Right atrium auricular region (tissue), 2 donors: ENCODE data around the gene HEPHL1. TPM values are rescaled to one million over a fixed set of nuclear protein-coding genes. Genes with fewer than 3 reads are reported as not detected.

Experiments used
- DNase-seq: peaks from one replicate; pipeline ENCODE4 v3.0.0-alpha.2; 2019; ENCODE audit warnings: low spot score
- H3K27ac ChIP-seq, 2 donors: fragments of 200-600 bp; sonication (generic); 1 replicate in 1 of 2; 2 replicates in 1 of 2; pipeline ENCODE4 v1.5.1; 2016 to 2019
- H3K27me3 ChIP-seq, 2 donors: fragments of 200-600 bp; sonication (generic); one replicate each; pipeline versions ENCODE4 v1.5.1 to v1.6.0; 2017 to 2019
- H3K36me3 ChIP-seq: fragments of 200-600 bp; sonication (generic); one replicate; pipeline ENCODE4 v1.5.1; 2016
- H3K4me1 ChIP-seq, 2 donors: fragments of 200-600 bp; sonication (generic); one replicate each; pipeline versions ENCODE4 v1.5.1 to v1.6.0; 2017 to 2019
- H3K4me3 ChIP-seq, 2 donors: fragments of 200-600 bp; sonication (generic); 1 replicate in 1 of 2; 2 replicates in 1 of 2; pipeline ENCODE4 v1.5.1; 2017 to 2019; ENCODE audit warnings: mild to moderate bottlenecking in 1 of 2, moderate library complexity in 1 of 2
- H3K9me3 ChIP-seq, 2 donors: fragments of 200-600 bp; sonication (generic); one replicate each; pipeline ENCODE4 v1.5.1; 2019
- total RNA-seq, 2 donors: library from RNA; depleted of rRNA; stranded (reverse); fragments of >200 nt; gene quantifications; one replicate each; pipeline ENCODE4 v1.1.0, GENCODE V29; 2016
- TF ChIP-seq, protein P1 (sequence below), 2 donors: fragments of 200-600 bp; sonication (generic); IDR thresholded peaks; one replicate each; pipeline ENCODE4 v1.5.1; 2019; ENCODE audit warnings: antibody characterized with exemption in 2 of 2

The HEPHL1 gene
- total RNA-seq, 2 donors from 2014 or later: not detected

DNA sequence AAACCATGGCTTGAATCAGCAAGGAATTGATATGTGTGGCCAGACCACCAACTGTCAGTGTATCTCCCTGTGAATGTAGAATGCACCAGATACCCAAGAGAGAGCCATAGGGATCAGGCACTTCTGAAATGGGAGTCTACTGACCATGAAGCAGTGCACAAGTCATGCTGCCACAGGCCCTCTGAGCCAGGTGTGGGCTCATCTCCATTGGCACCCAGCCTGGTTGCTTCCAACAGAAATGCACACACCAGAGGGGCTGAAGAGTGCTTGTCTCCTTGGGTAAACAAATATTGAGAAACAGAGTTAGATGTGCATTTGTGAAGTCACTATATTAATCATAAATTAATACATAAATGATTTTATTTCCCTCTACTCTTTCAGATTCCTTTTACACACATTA, 79.1 kb downstream of the HEPHL1 start:
- TF ChIP-seq, protein P1, sequence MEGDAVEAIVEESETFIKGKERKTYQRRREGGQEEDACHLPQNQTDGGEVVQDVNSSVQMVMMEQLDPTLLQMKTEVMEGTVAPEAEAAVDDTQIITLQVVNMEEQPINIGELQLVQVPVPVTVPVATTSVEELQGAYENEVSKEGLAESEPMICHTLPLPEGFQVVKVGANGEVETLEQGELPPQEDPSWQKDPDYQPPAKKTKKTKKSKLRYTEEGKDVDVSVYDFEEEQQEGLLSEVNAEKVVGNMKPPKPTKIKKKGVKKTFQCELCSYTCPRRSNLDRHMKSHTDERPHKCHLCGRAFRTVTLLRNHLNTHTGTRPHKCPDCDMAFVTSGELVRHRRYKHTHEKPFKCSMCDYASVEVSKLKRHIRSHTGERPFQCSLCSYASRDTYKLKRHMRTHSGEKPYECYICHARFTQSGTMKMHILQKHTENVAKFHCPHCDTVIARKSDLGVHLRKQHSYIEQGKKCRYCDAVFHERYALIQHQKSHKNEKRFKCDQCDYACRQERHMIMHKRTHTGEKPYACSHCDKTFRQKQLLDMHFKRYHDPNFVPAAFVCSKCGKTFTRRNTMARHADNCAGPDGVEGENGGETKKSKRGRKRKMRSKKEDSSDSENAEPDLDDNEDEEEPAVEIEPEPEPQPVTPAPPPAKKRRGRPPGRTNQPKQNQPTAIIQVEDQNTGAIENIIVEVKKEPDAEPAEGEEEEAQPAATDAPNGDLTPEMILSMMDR (IDR thresholded peaks at IDR 0.05): no peak
- Histone ChIP-seq H3K27me3 (no peaks in the 10 kb centered on the region), H3K4me1 (no peaks in the 10 kb centered on the region), H3K9me3 (no peaks in the 10 kb centered on the region), H3K36me3 (no peaks in the 10 kb centered on the region), H3K27ac (no peak overlapping the region), H3K4me3 (no peak overlapping the region)
- DNase-seq: no peak

DNA sequence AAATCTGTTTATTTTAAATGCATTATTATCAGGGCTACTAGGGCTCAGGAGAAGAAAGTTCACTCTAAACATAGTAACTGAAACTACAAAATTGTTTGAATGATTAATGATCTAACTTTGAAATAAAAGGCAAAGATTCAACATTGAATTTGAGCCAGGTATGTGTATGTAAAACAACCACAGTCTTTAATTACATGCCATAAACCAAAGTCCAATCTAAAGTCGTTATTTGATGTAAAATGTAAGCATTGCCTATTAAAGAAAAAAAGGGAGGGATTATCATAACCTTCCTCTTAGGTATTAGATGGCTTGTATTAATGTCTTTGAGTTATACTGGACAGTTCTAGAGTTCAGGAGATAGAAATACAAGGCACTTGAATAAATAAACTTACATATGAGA, 82.3 kb downstream of the HEPHL1 start:
- H3K9me3 ChIP-seq: peaks cover 0 to under 1% of the 10 kb centered on the region in 2 donors
- no peaks in the 10 kb centered on the region for H3K4me1 ChIP-seq

DNA sequence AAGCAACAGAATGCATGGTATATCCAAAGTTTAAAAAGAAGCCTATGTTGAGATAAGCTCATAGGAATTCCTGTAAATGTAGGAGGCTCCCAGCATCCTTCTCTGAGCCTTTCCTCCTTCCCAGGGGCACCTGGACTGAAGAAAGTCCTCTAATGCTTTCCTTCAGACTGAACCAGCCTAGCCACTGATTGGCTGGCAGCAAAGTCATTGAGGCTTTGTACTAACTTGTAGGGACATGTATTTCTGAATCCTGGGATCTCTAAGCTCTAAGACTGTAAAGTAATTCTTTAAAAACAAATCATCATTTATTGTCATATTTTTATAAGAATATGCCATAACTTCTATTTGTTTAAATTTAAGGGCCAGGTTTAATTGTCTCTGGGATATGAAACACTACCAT, 83.6 kb downstream of the HEPHL1 start:
- TF ChIP-seq, protein P1 (IDR thresholded peaks at IDR 0.05): no peak
- no peaks in the 10 kb centered on the region for H3K4me1 ChIP-seq
- no peaks in the 10 kb centered on the region for H3K36me3 ChIP-seq
- peaks cover 0 to 13% of the 10 kb centered on the region in 2 donors for H3K9me3 ChIP-seq
- no peak overlapping the region for H3K27ac ChIP-seq
- H3K4me3 ChIP-seq: no peak overlapping the region
- H3K27me3 ChIP-seq: no peaks in the 10 kb centered on the region
- no peak for DNase-seq

More for the DNA sequence above, 82.3 kb downstream of the HEPHL1 start:
- H3K4me3 ChIP-seq: no peak overlapping the region
- DNase-seq: no peak
- no peaks in the 10 kb centered on the region for H3K36me3 ChIP-seq
- H3K27me3 ChIP-seq: no peaks in the 10 kb centered on the region
- TF ChIP-seq, protein P1 (IDR thresholded peaks at IDR 0.05): no peak
- H3K27ac ChIP-seq: no peak overlapping the region

DNA sequence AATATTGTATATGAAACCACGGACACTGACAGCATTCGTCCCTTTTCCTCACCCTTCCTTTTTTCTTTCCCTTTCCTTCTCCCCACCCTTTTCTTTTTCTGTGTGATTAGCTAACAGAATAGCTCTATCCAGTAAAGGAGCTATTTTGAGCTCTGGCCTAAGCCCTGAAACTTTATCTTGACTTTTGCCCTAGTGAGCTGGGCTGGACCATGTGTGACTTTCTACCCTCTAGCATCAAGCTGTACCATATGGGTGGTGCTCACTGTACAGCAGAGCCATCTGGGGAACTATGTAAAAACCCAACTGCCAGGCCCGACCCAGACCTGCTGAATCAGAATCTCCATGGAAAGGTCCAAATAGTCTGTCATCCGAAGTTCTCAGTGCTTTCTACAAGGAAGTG, 85.6 kb downstream of the HEPHL1 start:
- no peaks in the 10 kb centered on the region for H3K4me1 ChIP-seq
- peaks cover 0 to 14% of the 10 kb centered on the region in 2 donors for H3K9me3 ChIP-seq
- no peak overlapping the region for H3K27ac ChIP-seq
- no peak overlapping the region for H3K4me3 ChIP-seq
- TF ChIP-seq, protein P1 (IDR thresholded peaks at IDR 0.05): no peak
- no peaks in the 10 kb centered on the region for H3K27me3 ChIP-seq
- H3K36me3 ChIP-seq: no peaks in the 10 kb centered on the region
- DNase-seq: no peak

DNA sequence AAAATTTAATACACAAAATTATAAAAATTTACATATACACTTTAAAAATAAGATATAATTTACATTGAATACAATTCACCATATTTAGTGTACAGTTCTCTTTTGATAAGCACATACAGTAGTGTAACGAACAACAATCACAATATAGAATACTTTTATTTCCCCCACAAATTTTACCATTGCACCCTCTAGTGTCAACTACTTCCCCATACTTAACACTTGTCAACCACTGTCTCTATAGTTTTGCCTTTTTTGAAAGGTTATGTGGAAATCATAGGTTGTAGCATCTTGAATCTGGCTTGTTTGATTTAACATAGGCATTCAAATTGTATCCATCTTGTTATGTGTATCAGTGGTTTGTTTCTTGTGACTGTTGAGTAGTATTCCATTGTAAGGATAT, 86.2 kb downstream of the HEPHL1 start:
- no peak overlapping the region for H3K27ac ChIP-seq
- H3K36me3 ChIP-seq: no peaks in the 10 kb centered on the region
- H3K9me3 ChIP-seq: peaks cover 0 to 14% of the 10 kb centered on the region in 2 donors
- H3K4me1 ChIP-seq: no peaks in the 10 kb centered on the region
- no peak overlapping the region for H3K4me3 ChIP-seq
- H3K27me3 ChIP-seq: no peaks in the 10 kb centered on the region
- TF ChIP-seq, protein P1 (IDR thresholded peaks at IDR 0.05): no peak
- DNase-seq: no peak

DNA sequence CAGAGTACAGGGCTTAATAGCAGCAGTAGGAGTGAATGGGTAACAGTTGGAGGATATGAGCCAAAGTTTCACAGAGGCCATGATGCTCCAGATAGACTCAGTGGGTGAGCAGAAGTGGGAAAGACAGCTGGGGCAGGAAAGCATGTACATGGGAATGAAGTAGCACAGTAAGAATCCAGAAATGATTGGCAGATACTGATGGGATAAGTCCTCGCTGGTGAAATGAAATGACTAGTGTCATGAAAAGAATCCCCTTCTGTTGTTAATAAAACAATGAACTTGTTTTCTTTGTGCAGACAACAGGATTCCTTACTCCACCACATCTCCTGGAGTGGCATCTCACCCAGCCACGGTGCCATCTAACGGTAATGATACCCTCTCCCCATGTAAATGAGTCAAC, 90.1 kb downstream of the HEPHL1 start:
- H3K27me3 ChIP-seq: no peaks in the 10 kb centered on the region
- no peak for DNase-seq
- no peak overlapping the region for H3K4me3 ChIP-seq
- H3K36me3 ChIP-seq: no peaks in the 10 kb centered on the region
- peaks cover 0 to 14% of the 10 kb centered on the region in 2 donors for H3K9me3 ChIP-seq
- TF ChIP-seq, protein P1 (IDR thresholded peaks at IDR 0.05): no peak
- peak overlapping the region in 1 of 2 donors; percentile 41 for H3K27ac ChIP-seq
- H3K4me1 ChIP-seq: no peaks in the 10 kb centered on the region
